Stimulated activated CD4-positive, alpha-beta T cell treated with anti-CD3 and anti-CD28 coated beads, Interleukin-1b, Interleukin-23, amount 100 ng/mL, for 4 hours (primary cell): Measurements from ENCODE around the gene OR10T2.
"Not testable (repeated sequence)": the region's sequence is repeated elsewhere in the genome, so short reads cannot be mapped to it uniquely, and the experiment has no call there.

Experiments
- DNase-seq, 2 donors: peaks; one replicate each; pipeline ENCODE4 v3.0.0-alpha.2; 2020; ENCODE audit warnings: low read depth in 2 of 2

OR10T2 gene

DNA sequence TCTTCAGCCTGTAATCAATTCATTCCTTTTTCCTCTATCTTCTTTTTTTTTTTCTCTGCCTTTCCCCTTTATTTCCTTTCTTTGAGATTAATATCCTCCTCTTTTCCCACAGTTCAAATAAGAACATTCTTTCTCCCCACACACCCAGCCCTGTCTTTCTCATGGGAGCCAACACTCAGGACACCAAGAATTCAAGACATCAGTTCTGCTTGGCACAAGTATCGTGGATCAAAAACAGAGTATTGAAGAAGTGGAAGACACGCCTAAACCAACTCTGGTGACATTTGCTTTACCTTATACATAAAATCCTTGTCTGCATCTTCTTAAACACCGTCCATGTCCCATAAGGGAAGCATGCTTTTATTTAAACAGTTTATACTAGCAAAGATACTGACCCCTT, 42.6 kb downstream of the OR10T2 start:
- DNase-seq = no peak

DNA sequence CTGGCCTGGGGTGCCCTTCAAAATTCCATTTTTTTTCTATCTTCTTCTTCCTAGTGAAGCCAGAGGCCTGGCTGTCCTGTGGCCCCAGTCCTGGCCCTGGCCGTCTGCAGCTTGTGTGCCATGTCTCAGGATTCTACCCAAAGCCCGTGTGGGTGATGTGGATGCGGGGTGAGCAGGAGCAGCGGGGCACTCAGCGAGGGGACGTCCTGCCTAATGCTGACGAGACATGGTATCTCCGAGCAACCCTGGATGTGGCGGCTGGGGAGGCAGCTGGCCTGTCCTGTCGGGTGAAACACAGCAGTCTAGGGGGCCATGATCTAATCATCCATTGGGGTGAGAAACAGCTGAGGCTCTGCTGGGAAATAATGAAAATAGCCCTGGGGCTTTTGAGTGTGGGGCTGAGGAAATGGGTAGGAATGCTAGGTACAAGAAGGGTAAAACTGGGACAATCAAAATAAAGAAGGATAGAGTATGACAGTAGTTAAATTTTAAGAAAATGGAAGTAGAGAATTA, 43.4 kb downstream of the OR10T2 start:
- DNase-seq = no peak

GRCh38 chr1:158354255-158354654, 45.0 kb downstream of the OR10T2 start:
- DNase-seq = no peak

- no peak for DNase-seq
Observed at GRCh38 chr1:158353303-158354075, 45.8 kb downstream of the OR10T2 start, which contains the start of gene CD1E. Gene CD1E (plus strand): TSS chr1:158353894. CDS start chr1:158353989, 95 bp downstream.

GRCh38 chr1:158348946-158349345, 50.3 kb downstream of the OR10T2 start:
- DNase-seq = not testable (repeated sequence)
